HG02981 (cell line): Measurements from ENCODE around the gene CAMSAP3.

ENCODE experiments used
- ATAC-seq: cut with Tn5 transposase; IDR thresholded peaks from one replicate; pipeline ENCODE4 v1.9.1; 2021; ENCODE audit warnings: mild to moderate bottlenecking, moderate library complexity; ENCODE audit not compliant: unreplicated experiment

The CAMSAP3 gene

DNA sequence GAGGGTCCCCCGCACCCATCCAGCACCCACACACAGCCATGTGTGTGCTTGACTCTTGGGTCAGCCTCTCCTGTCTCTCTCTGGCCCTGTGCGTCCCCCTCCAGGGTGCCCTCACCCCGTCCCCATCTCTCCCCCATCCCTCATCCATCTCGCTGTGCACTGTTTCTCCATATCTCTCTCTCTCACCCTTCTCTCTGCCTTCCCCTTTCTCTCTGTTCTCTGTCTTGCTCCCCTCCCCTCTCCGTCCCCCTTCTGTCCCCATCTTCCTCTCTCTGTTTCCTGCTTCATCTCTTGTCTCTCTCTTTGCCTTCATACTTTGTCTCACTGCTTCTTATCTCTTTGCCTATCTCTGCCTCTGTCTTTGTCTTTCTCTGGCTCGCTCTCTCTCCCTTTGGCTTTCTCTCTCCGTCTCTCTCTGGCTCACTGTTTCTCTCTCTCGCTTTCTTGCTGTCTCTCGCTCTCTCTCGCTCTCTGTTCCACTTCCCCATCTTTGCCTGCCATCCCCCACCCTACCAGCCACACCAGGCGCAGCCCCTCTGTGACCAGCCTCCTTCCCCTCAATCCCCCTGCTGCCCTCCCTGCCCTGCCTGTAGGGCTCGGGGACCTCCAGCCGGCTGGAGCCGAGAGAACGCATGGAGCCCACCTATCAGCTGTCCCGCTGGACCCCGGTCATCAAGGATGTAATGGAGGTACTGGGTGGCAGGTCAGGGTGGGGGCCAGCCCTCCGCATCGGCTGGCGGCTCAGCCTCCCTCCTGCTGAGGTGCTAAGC is 50.2 kb downstream of the CAMSAP3 start:
- ATAC-seq, result no peak

DNA sequence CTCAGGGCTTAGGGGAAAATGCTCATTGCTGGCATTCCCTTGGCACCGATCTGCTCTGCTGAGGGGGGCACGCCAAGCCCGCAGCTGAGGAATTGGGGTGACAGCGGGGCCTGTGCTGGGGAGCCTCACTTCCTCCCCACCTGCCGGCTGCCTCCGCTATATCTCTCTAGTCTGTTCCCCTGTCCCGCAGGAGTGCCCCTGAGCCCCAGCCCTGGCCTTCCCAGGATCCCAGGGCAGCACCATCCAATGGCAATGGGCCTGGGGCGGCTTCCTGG is 50.7 kb downstream of the CAMSAP3 start:
- ATAC-seq, result no peak

DNA sequence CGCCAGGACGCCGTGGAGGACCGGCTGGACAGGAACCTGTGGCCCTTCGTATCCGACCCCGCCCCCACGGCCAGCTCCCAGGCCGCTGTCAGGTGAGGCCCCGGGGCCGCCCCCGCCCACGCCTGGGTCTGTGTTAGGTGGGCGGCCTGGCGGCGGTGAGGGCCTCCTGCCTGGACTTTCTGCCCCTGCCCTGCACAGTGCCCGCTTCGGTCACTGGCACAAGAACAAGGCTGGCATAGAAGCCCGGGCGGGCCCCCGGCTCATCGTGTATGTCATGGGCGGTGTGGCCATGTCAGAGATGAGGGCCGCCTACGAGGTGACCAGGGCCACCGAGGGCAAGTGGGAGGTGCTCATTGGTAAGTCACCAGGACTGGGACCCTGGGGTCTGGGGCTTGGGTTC is 51.5 kb downstream of the CAMSAP3 start:
- no peak for ATAC-seq

GRCh38 chr19:7648265-7649014 is 52.8 kb downstream of the CAMSAP3 start:
- ATAC-seq, result no peak

- ATAC-seq, result no peak
Observed at GRCh38 chr19:7650148-7650547, 54.5 kb downstream of the CAMSAP3 start.

GRCh38 chr19:7652061-7652641 is 56.5 kb downstream of the CAMSAP3 start:
- no peak for ATAC-seq

DNA sequence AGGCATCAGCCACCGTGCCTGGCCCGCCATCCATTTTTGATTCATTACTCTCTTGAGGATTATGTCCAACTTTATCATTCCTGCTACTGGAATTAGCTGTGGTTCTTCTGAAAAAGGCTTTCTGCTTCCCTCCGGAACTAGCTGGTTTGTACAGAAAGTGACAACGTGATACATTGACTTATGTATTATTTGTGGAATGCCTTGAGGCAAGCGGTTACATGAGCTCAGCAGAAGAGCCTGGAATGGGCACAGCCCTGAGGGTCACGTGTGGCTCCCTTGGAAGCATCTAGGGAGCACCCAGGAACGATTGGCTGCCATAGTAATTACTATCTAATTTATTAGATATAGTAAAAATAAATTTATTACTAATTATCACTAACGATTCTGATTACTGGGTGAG is 58.7 kb downstream of the CAMSAP3 start:
- no peak for ATAC-seq

GRCh38 chr19:7655581-7655980 is 59.9 kb downstream of the CAMSAP3 start:
- ATAC-seq, result no peak

DNA sequence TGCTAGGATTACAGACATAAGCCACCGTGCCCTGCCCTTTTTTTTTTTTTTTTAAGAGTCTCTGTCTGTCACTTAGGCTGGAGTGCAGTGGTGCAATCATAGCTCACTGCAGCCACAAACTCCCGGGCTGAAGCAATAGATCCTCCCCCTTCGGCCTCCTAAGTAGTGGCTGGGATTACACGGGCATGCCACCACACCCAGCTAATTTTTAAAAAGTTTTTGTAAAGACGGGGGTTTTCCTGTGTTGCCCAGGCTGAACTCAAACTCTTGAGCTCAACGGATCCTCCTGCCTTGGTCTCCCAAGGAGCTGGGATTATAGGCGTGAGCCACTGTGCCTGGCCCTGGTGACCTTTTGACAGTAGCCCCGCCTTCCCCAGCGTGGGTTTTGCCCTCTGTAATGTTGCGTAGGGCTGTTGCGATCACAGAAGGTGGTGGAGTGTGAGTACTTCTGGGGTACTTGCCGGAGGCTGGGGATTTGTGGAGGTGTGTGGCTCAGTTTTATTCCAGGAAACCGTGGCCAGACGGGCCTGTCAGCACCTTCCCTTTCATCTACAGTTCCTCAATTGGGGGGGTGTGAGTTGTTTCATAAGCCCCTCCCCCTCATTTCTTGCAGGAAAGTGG is 61.6 kb downstream of the CAMSAP3 start:
- no peak for ATAC-seq

DNA sequence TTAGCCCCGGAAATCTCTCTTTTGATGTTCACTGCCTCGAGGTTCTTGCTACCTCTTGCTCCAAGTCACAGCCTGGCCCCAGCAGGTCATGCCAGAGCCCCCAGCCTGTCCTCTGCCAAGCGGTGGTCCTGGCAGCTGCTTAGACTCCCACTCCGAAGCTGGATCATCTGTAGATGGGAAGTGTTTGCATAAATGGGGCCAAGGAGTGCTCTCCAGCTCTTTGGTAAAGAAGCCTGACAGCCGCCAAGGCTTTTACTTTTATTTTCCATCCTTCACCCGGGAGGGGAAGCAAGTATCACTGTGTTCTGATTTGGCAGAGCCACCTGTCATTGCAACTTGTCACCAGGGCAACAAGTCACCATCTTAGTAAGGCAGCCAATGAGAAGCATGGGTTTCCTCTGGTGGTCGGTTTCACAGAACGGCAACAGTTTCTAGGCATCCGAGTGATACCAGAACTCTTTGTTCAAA is 62.6 kb downstream of the CAMSAP3 start:
- no peak for ATAC-seq

- no peak for ATAC-seq
Observed at GRCh38 chr19:7661744-7662538, 66.3 kb downstream of the CAMSAP3 start.

DNA sequence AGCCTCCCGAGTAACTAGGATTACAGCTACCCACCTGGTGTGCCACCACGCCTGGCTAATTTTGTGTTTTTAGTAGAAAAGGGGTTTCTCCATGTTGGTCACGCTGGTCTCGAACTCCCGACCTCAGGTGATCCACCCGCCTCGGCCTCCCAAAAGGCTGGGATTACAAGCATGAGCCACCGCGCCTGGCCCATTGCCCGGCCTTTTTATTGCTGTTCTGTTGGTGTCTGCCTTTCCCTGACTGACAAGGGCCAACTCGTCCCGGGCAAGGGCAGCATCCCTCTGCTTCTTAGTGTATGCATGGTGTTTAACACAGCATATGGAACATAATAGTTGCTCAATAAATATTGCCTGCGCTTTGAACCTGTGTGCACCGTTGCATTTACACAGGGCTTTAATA is 67.0 kb downstream of the CAMSAP3 start:
- no peak for ATAC-seq

DNA sequence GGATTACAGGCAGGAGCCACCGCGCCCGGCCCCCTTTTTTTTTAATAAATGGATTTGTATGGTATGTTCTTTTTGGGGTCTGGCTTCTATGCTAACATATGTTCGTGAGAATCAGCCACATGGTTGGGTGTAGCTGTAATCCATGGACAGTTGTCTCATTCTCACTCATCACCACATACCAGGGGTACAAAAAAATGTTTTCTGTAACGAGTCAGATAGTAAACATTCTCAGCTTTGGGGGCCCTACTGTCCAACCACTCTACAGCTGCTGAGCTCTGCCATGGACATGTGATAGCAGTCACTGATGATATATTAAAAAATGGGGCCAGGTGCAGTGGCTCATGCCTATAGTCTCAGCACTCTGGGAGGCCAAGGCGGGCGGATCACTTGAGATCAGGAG is 68.0 kb downstream of the CAMSAP3 start:
- ATAC-seq, result no peak

- no peak for ATAC-seq
Observed at GRCh38 chr19:7665076-7665475, 69.4 kb downstream of the CAMSAP3 start.
